HepG2 (cell line): Measurements from ENCODE around the gene ADGRB3. TPM values are rescaled to one million over a fixed set of nuclear protein-coding genes. Genes with fewer than 3 reads are reported as not detected.

Experiments
- ATAC-seq: fragments of 200-7000 bp; cut with Tn5 transposase; 3 replicates; pipeline ENCODE4 v1.9.1; 2020; ENCODE audit warnings: mild to moderate bottlenecking, moderate library complexity
- BruUV-seq: library from RNA; stranded (reverse); fragments of 400-500 nt; replicated peaks from 2 replicates; lab custom pipeline; 2021; lab: Mats Ljungman, UMichigan
- CTCF ChIA-PET: fragments of 300-600 bp; formaldehyde crosslinking; extraction: SDS; loops from one replicate; lab custom pipeline; 2021; ENCODE audit warnings: low total read pairs, inconsistent platforms, low intra/inter-chr PET ratio; lab: Yijun Ruan, JAX
- POLR2A ChIA-PET: fragments of 350-600 bp; sonication (Branson Sonifier 250); formaldehyde crosslinking; loops from one replicate; lab custom pipeline; 2020; ENCODE audit warnings: antibody characterized with exemption, inconsistent platforms; lab: Yijun Ruan, JAX
- DNase-seq: peaks from one replicate; pipeline ENCODE4 v3.0.0-alpha.2; 2015; ENCODE audit warnings: low spot score
- FAIRE-seq: peaks from 3 replicates; lab custom pipeline; 2011; peaks lifted over from hg19 to GRCh38; lab: Jason Lieb, UNC
- H2AFZ ChIP-seq: one replicate; pipeline ENCODE4 v1.6.1; 2011; ENCODE audit warnings: low read length, inconsistent platforms
- H3K27ac ChIP-seq: fragments of 300-600 bp; 3 replicates; pipeline ENCODE4 v1.8.0; 2011; ENCODE audit warnings: mixed run types, mild to moderate bottlenecking, mixed read lengths, low read length, inconsistent platforms; ENCODE audit not compliant: insufficient read depth; ENCODE audit errors: extremely low read length
- H3K27me3 ChIP-seq, 2 experiments: fragments of 200-600 bp in 1 of 2; 2 replicates in 1 of 2; 3 replicates in 1 of 2; pipeline versions ENCODE4 v1.6.0 to v1.8.0; 2011; ENCODE audit warnings: low read length in 2 of 2, mild to moderate bottlenecking in 2 of 2, moderate library complexity in 2 of 2, inconsistent platforms in 1 of 2; ENCODE audit not compliant: insufficient read depth in 2 of 2, control insufficient read depth in 1 of 2
- H3K36me3 ChIP-seq, 2 experiments: fragments of 200-600 bp in 1 of 2; replicated peaks in 1 of 2; 2 replicates in 1 of 2; 3 replicates in 1 of 2; pipeline versions ENCODE4 v1.5.1 to v1.8.0; 2011; ENCODE audit warnings: low read length in 2 of 2, inconsistent platforms in 1 of 2; ENCODE audit not compliant: insufficient read depth in 2 of 2, control insufficient read depth in 1 of 2
- H3K4me1 ChIP-seq: 2 replicates; pipeline ENCODE4 v1.5.1; 2012; ENCODE audit warnings: low read length, inconsistent platforms; ENCODE audit not compliant: insufficient read depth
- H3K4me2 ChIP-seq: 2 replicates; pipeline ENCODE4 v1.6.0; 2011; ENCODE audit warnings: low read depth, low read length, inconsistent platforms
- H3K4me3 ChIP-seq, 3 experiments: fragments of 200-600 bp in 1 of 3; sonication (generic), shearing (Covaris generic) in 1 of 3; replicated peaks in 1 of 3; 2 replicates each; pipeline ENCODE4 v1.5.1; 2011 to 2016; ENCODE audit warnings: low read length in 3 of 3, inconsistent platforms in 2 of 3, low read depth in 2 of 3, mild to moderate bottlenecking in 2 of 3, control low read depth in 1 of 3, mixed read lengths in 1 of 3; ENCODE audit not compliant: insufficient read depth in 1 of 3
- H3K79me2 ChIP-seq: one replicate; pipeline ENCODE4 v1.6.1; 2011; ENCODE audit warnings: low read length, inconsistent platforms; ENCODE audit not compliant: insufficient read depth
- H3K9ac ChIP-seq: 2 replicates; pipeline ENCODE4 v1.6.0; 2011; ENCODE audit warnings: mild to moderate bottlenecking, low read depth, low read length, inconsistent platforms; ENCODE audit not compliant: insufficient read depth
- H3K9me3 ChIP-seq: 2 replicates; pipeline ENCODE4 v1.5.1; 2012; ENCODE audit warnings: mild to moderate bottlenecking, low read length
- H4K20me1 ChIP-seq: 2 replicates; pipeline ENCODE4 v1.6.0; 2011; ENCODE audit warnings: inconsistent platforms, mild to moderate bottlenecking, low read length, moderate library complexity; ENCODE audit not compliant: insufficient read depth
- BCL6 ChIP-seq: IDR thresholded peaks from 2 replicates; pipeline ENCODE4 v1.6.1; 2016; ENCODE audit warnings: missing genetic modification reagents, missing compliant biosample characterization
- CBFB ChIP-seq: sonication (generic); formaldehyde crosslinking; IDR thresholded peaks from 2 replicates; pipeline ENCODE4 v1.4.0; 2020; ENCODE audit warnings: missing genetic modification reagents
- ERF ChIP-seq: IDR thresholded peaks from 2 replicates; pipeline ENCODE4 v1.6.1; 2018; ENCODE audit warnings: missing biosample characterization, missing genetic modification reagents
- RELA ChIP-seq: sonication (generic); formaldehyde crosslinking; IDR thresholded peaks from 2 replicates; pipeline ENCODE4 v1.4.0; 2020; ENCODE audit warnings: missing genetic modification reagents
- ZNF160 ChIP-seq: sonication (generic); formaldehyde crosslinking; IDR thresholded peaks from 2 replicates; pipeline ENCODE4 v1.8.0; 2022; ENCODE audit warnings: mild to moderate bottlenecking, inconsistent platforms, missing genetic modification reagents
- ZNF460 ChIP-seq: sonication (generic); formaldehyde crosslinking; IDR thresholded peaks from 2 replicates; pipeline ENCODE4 v1.5.1; 2020; ENCODE audit warnings: missing genetic modification reagents, mild to moderate bottlenecking, borderline replicate concordance
- ZNF547 ChIP-seq: sonication (generic); formaldehyde crosslinking; IDR thresholded peaks from 2 replicates; pipeline ENCODE4 v1.5.1; 2020; ENCODE audit warnings: mild to moderate bottlenecking, missing genetic modification reagents
- ZNF773 ChIP-seq: sonication (generic); formaldehyde crosslinking; IDR thresholded peaks from 2 replicates; pipeline ENCODE4 v1.4.0; 2020; ENCODE audit warnings: missing genetic modification reagents, borderline replicate concordance
- WGBS: methylation state at CpG from one replicate; pipeline ENCODE4 v1.1.6; 2017; ENCODE audit warnings: low lambda C conversion rate; 5-methylcytosine and 5-hydroxymethylcytosine counted together
- in situ Hi-C: cut with HindIII; loops from 2 replicates; pipeline ENCODE4 v1.10.0; 2017; ENCODE audit warnings: low pct_unique_long_range_greater_than_20kb; ENCODE audit not compliant: extremely low pct_ligation_motif_present
- intact Hi-C: fragments of 100-400 bp; cut with micrococcal nuclease; formaldehyde crosslinking; loops from one replicate; pipeline ENCODE4 v1.10.0; 2022; ENCODE audit not compliant: unreplicated experiment
- polyA plus RNA-seq, 8 experiments: library from polyadenylated mRNA; depleted of rRNA in 3 of 8; stranded (reverse) in 7 of 8; unstranded in 1 of 8; fragments of >200 nt; fragmentation: Illumina TruSeq in 4 of 8; extraction: Trizol in 4 of 8; gene quantifications; 2 replicates each; pipeline versions ENCODE4 v1.2.1 to v1.2.3, GENCODE V29; 2011 to 2016; ENCODE audit warnings: low read depth in 4 of 8, missing spikeins in 1 of 8, mixed read lengths in 1 of 8; ENCODE audit not compliant: insufficient read depth in 1 of 8
- total RNA-seq, 5 experiments: library from RNA; depleted of rRNA; stranded (reverse); fragments of >200 nt; fragmentation: Illumina TruSeq; extraction: Trizol; gene quantifications; 2 replicates each; pipeline ENCODE4 v1.2.3, GENCODE V29; 2016; ENCODE audit warnings: low read depth in 1 of 5
- TF ChIP-seq, protein P1 (sequence below): sonication (generic); formaldehyde crosslinking; IDR thresholded peaks from 2 replicates; pipeline ENCODE4 v1.5.0; 2020; ENCODE audit warnings: mild to moderate bottlenecking, missing genetic modification reagents, borderline replicate concordance
- TF ChIP-seq, protein P2 (sequence below): sonication (generic); formaldehyde crosslinking; conservative IDR thresholded peaks from 2 replicates; pipeline ENCODE4 v1.4.0; 2020; ENCODE audit warnings: mild to moderate bottlenecking, missing genetic modification reagents, moderate library complexity

ADGRB3 gene
- total and polyA plus RNA-seq, 2 of the 13 experiments (the other 11 are each of a cell fraction or from before 2014, with no cell fraction given) = not detected

- H3K27ac ChIP-seq = no peak overlapping the region
- POLR2A ChIA-PET = no interaction called here
- no peaks in the 10 kb centered on the region for H3K9me3 ChIP-seq
- no peaks in the 10 kb centered on the region for H3K27me3 ChIP-seq
- no peaks in the 10 kb centered on the region for H4K20me1 ChIP-seq
- no peak for FAIRE-seq
- intact Hi-C loops = no loop called here
- in situ Hi-C loops = no loop called here
- H2AFZ ChIP-seq = no peak overlapping the region
- no peaks in the 10 kb centered on the region for H3K36me3 ChIP-seq
- 2% methylated on average over 4 of the region's 4 CpGs for WGBS
- no peaks in the 10 kb centered on the region for H3K79me2 ChIP-seq
- no peak overlapping the region for H3K4me2 ChIP-seq
- no TSS peak for BruUV-seq
- H3K9ac ChIP-seq = no peak overlapping the region
- ATAC-seq = no peak
- CTCF ChIA-PET = no interaction called here
- H3K4me3 ChIP-seq = no peak overlapping the region
- H3K4me1 ChIP-seq = no peaks in the 10 kb centered on the region
- no peak for DNase-seq
- TF ChIP-seq ZNF773 (CRISPR knock-in tag) = no peak
- no peak for TF ChIP-seq ZNF460 (CRISPR knock-in tag)
- TF ChIP-seq CBFB (CRISPR knock-in tag) = no peak
- TF ChIP-seq BCL6 = no peak
- no peak for TF ChIP-seq ZNF547 (CRISPR knock-in tag)
- TF ChIP-seq ERF (CRISPR knock-in tag) = no peak
- no peak for TF ChIP-seq RELA (CRISPR knock-in tag)
- TF ChIP-seq, protein P1, sequence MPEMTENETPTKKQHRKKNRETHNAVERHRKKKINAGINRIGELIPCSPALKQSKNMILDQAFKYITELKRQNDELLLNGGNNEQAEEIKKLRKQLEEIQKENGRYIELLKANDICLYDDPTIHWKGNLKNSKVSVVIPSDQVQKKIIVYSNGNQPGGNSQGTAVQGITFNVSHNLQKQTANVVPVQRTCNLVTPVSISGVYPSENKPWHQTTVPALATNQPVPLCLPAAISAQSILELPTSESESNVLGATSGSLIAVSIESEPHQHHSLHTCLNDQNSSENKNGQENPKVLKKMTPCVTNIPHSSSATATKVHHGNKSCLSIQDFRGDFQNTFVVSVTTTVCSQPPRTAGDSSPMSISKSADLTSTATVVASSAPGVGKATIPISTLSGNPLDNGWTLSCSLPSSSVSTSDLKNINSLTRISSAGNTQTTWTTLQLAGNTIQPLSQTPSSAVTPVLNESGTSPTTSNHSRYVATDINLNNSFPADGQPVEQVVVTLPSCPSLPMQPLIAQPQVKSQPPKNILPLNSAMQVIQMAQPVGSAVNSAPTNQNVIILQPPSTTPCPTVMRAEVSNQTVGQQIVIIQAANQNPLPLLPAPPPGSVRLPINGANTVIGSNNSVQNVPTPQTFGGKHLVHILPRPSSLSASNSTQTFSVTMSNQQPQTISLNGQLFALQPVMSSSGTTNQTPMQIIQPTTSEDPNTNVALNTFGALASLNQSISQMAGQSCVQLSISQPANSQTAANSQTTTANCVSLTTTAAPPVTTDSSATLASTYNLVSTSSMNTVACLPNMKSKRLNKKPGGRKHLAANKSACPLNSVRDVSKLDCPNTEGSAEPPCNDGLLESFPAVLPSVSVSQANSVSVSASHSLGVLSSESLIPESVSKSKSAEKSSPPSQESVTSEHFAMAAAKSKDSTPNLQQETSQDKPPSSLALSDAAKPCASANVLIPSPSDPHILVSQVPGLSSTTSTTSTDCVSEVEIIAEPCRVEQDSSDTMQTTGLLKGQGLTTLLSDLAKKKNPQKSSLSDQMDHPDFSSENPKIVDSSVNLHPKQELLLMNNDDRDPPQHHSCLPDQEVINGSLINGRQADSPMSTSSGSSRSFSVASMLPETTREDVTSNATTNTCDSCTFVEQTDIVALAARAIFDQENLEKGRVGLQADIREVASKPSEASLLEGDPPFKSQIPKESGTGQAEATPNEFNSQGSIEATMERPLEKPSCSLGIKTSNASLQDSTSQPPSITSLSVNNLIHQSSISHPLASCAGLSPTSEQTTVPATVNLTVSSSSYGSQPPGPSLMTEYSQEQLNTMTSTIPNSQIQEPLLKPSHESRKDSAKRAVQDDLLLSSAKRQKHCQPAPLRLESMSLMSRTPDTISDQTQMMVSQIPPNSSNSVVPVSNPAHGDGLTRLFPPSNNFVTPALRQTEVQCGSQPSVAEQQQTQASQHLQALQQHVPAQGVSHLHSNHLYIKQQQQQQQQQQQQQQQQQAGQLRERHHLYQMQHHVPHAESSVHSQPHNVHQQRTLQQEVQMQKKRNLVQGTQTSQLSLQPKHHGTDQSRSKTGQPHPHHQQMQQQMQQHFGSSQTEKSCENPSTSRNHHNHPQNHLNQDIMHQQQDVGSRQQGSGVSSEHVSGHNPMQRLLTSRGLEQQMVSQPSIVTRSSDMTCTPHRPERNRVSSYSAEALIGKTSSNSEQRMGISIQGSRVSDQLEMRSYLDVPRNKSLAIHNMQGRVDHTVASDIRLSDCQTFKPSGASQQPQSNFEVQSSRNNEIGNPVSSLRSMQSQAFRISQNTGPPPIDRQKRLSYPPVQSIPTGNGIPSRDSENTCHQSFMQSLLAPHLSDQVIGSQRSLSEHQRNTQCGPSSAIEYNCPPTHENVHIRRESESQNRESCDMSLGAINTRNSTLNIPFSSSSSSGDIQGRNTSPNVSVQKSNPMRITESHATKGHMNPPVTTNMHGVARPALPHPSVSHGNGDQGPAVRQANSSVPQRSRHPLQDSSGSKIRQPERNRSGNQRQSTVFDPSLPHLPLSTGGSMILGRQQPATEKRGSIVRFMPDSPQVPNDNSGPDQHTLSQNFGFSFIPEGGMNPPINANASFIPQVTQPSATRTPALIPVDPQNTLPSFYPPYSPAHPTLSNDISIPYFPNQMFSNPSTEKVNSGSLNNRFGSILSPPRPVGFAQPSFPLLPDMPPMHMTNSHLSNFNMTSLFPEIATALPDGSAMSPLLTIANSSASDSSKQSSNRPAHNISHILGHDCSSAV (CRISPR knock-in tag) = no peak
- TF ChIP-seq ZNF160 = no peak
- TF ChIP-seq, protein P2, sequence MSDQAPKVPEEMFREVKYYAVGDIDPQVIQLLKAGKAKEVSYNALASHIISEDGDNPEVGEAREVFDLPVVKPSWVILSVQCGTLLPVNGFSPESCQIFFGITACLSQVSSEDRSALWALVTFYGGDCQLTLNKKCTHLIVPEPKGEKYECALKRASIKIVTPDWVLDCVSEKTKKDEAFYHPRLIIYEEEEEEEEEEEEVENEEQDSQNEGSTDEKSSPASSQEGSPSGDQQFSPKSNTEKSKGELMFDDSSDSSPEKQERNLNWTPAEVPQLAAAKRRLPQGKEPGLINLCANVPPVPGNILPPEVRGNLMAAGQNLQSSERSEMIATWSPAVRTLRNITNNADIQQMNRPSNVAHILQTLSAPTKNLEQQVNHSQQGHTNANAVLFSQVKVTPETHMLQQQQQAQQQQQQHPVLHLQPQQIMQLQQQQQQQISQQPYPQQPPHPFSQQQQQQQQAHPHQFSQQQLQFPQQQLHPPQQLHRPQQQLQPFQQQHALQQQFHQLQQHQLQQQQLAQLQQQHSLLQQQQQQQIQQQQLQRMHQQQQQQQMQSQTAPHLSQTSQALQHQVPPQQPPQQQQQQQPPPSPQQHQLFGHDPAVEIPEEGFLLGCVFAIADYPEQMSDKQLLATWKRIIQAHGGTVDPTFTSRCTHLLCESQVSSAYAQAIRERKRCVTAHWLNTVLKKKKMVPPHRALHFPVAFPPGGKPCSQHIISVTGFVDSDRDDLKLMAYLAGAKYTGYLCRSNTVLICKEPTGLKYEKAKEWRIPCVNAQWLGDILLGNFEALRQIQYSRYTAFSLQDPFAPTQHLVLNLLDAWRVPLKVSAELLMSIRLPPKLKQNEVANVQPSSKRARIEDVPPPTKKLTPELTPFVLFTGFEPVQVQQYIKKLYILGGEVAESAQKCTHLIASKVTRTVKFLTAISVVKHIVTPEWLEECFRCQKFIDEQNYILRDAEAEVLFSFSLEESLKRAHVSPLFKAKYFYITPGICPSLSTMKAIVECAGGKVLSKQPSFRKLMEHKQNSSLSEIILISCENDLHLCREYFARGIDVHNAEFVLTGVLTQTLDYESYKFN (CRISPR knock-in tag) = no peak
These were observed 377.8 kb downstream of the ADGRB3 start for GRCh38 chr6:69012876-69013275.
